ENCODE results near the gene RANBP17.

- TF ChIP-seq CTCF (conservative IDR thresholded peaks at IDR 0.05; ENCODE audit: low read depth, low read length), result no peak
- no peak for TF ChIP-seq MXI1 (IDR thresholded peaks at IDR 0.05; ENCODE audit: borderline replicate concordance, low read depth, low read length)
- TF ChIP-seq POLR2A (IDR thresholded peaks at IDR 0.05; ENCODE audit: low read depth, low read length), result no peak
- no peak for TF ChIP-seq RAD21 (IDR thresholded peaks at IDR 0.05; ENCODE audit: low read length)
- no peak for TF ChIP-seq RCOR1 (IDR thresholded peaks at IDR 0.05; ENCODE audit: insufficient replicate concordance, low read length)
These were observed 343.6 kb downstream of the RANBP17 start for GRCh38 chr5:171205375-171205774.

All from IMR-90 (cell line).